ENCODE results near the gene MEGF11. TPM values are rescaled to one million over a fixed set of nuclear protein-coding genes. Genes with fewer than 3 reads are reported as not detected.

The MEGF11 gene
- total RNA-seq, 1 donor from 2014 or later: not detected

- Mint-ChIP-seq H3K4me1 (ENCODE audit: low read depth) (peaks cover 30% of the 10 kb centered on the region), H3K27me3 (ENCODE audit: insufficient read depth) (no peaks in the 10 kb centered on the region), H3K9me3 (no peaks in the 10 kb centered on the region), H3K27ac (no peak overlapping the region), H3K4me3 (no peak overlapping the region), H3K36me3 (ENCODE audit: low read depth) (no peaks in the 10 kb centered on the region)
- DNase-seq (ENCODE audit: low spot score): no peak
- intact Hi-C loops (cut with micrococcal nuclease): no loop called here
Observed at GRCh38 chr15:65937476-65937875, 316.1 kb downstream of the MEGF11 start.

- H3K4me3 Mint-ChIP-seq: no peak overlapping the region
- H3K9me3 Mint-ChIP-seq: no peaks in the 10 kb centered on the region
- H3K27me3 Mint-ChIP-seq (ENCODE audit: insufficient read depth): no peaks in the 10 kb centered on the region
- no peak overlapping the region for H3K27ac Mint-ChIP-seq
- no peak for DNase-seq (ENCODE audit: low spot score)
- H3K36me3 Mint-ChIP-seq (ENCODE audit: low read depth): no peaks in the 10 kb centered on the region
- H3K4me1 Mint-ChIP-seq (ENCODE audit: low read depth): peaks cover 26% of the 10 kb centered on the region
- intact Hi-C loops (cut with micrococcal nuclease): no loop called here
Observed at GRCh38 chr15:65937054-65937453, 316.5 kb downstream of the MEGF11 start.

- peaks cover 19% of the 10 kb centered on the region for H3K4me1 Mint-ChIP-seq (ENCODE audit: low read depth)
- DNase-seq (ENCODE audit: low spot score): no peak
- H3K27me3 Mint-ChIP-seq (ENCODE audit: insufficient read depth): no peaks in the 10 kb centered on the region
- intact Hi-C loops (cut with micrococcal nuclease): no loop called here
- H3K36me3 Mint-ChIP-seq (ENCODE audit: low read depth): no peaks in the 10 kb centered on the region
- H3K4me3 Mint-ChIP-seq: no peak overlapping the region
- no peaks in the 10 kb centered on the region for H3K9me3 Mint-ChIP-seq
- no peak overlapping the region for H3K27ac Mint-ChIP-seq
Observed at GRCh38 chr15:65936282-65936681, 317.3 kb downstream of the MEGF11 start.

- Mint-ChIP-seq H3K36me3 (ENCODE audit: low read depth) (no peaks in the 10 kb centered on the region), H3K4me1 (ENCODE audit: low read depth) (peaks cover 13% of the 10 kb centered on the region), H3K9me3 (no peaks in the 10 kb centered on the region), H3K27ac (no peak overlapping the region), H3K27me3 (ENCODE audit: insufficient read depth) (no peaks in the 10 kb centered on the region), H3K4me3 (no peak overlapping the region)
- no peak for DNase-seq (ENCODE audit: low spot score)
- intact Hi-C loops (cut with micrococcal nuclease): no loop called here
Observed at GRCh38 chr15:65935391-65935790, 318.2 kb downstream of the MEGF11 start.

GRCh38 chr15:65931221-65931620, 322.3 kb downstream of the MEGF11 start:
- intact Hi-C loops (cut with micrococcal nuclease): no loop called here
- DNase-seq (ENCODE audit: low spot score): no peak
- H3K4me1 Mint-ChIP-seq (ENCODE audit: low read depth): no peaks in the 10 kb centered on the region

GRCh38 chr15:65930134-65930533, 323.4 kb downstream of the MEGF11 start:
- no peaks in the 10 kb centered on the region for H3K9me3 Mint-ChIP-seq
- peaks cover 3% of the 10 kb centered on the region for H3K36me3 Mint-ChIP-seq (ENCODE audit: low read depth)
- H3K4me1 Mint-ChIP-seq (ENCODE audit: low read depth): no peaks in the 10 kb centered on the region
- no peak for DNase-seq (ENCODE audit: low spot score)
- H3K27me3 Mint-ChIP-seq (ENCODE audit: insufficient read depth): no peaks in the 10 kb centered on the region
- H3K4me3 Mint-ChIP-seq: no peak overlapping the region
- intact Hi-C loops (cut with micrococcal nuclease): no loop called here
- no peak overlapping the region for H3K27ac Mint-ChIP-seq

More at GRCh38 chr15:65931221-65931620, 322.3 kb downstream of the MEGF11 start:
- H3K4me3 Mint-ChIP-seq: no peak overlapping the region
- no peaks in the 10 kb centered on the region for H3K27me3 Mint-ChIP-seq (ENCODE audit: insufficient read depth)
- H3K9me3 Mint-ChIP-seq: no peaks in the 10 kb centered on the region
- H3K27ac Mint-ChIP-seq: no peak overlapping the region
- peaks cover 3% of the 10 kb centered on the region for H3K36me3 Mint-ChIP-seq (ENCODE audit: low read depth)

GRCh38 chr15:65929573-65929972, 324.0 kb downstream of the MEGF11 start:
- Mint-ChIP-seq H3K4me3 (no peak overlapping the region), H3K36me3 (ENCODE audit: low read depth) (peaks cover 3% of the 10 kb centered on the region), H3K9me3 (no peaks in the 10 kb centered on the region), H3K27me3 (ENCODE audit: insufficient read depth) (no peaks in the 10 kb centered on the region), H3K4me1 (ENCODE audit: low read depth) (no peaks in the 10 kb centered on the region), H3K27ac (no peak overlapping the region)
- DNase-seq (ENCODE audit: low spot score): no peak
- intact Hi-C loops (cut with micrococcal nuclease): loop anchor here (2.0 kb wide), 1 partner anchor 67 kb away; no protein-coding TSS in a partner anchor

GRCh38 chr15:65927545-65927944, 326.0 kb downstream of the MEGF11 start:
- Mint-ChIP-seq H3K4me3 (no peak overlapping the region), H3K27ac (no peak overlapping the region), H3K4me1 (ENCODE audit: low read depth) (peaks cover 4% of the 10 kb centered on the region), H3K9me3 (no peaks in the 10 kb centered on the region), H3K36me3 (ENCODE audit: low read depth) (peaks cover 6% of the 10 kb centered on the region), H3K27me3 (ENCODE audit: insufficient read depth) (no peaks in the 10 kb centered on the region)
- intact Hi-C loops (cut with micrococcal nuclease): no loop called here
- DNase-seq (ENCODE audit: low spot score): no peak

- peaks cover 6% of the 10 kb centered on the region for H3K36me3 Mint-ChIP-seq (ENCODE audit: low read depth)
- H3K4me3 Mint-ChIP-seq: no peak overlapping the region
- H3K4me1 Mint-ChIP-seq (ENCODE audit: low read depth): peaks cover 4% of the 10 kb centered on the region
- H3K9me3 Mint-ChIP-seq: no peaks in the 10 kb centered on the region
- intact Hi-C loops (cut with micrococcal nuclease): no loop called here
- no peaks in the 10 kb centered on the region for H3K27me3 Mint-ChIP-seq (ENCODE audit: insufficient read depth)
- no peak overlapping the region for H3K27ac Mint-ChIP-seq
- no peak for DNase-seq (ENCODE audit: low spot score)
Observed at GRCh38 chr15:65926899-65927298, 326.7 kb downstream of the MEGF11 start.

GRCh38 chr15:65926459-65926858, 327.1 kb downstream of the MEGF11 start:
- no peaks in the 10 kb centered on the region for H3K9me3 Mint-ChIP-seq
- no peak for DNase-seq (ENCODE audit: low spot score)
- H3K27me3 Mint-ChIP-seq (ENCODE audit: insufficient read depth): no peaks in the 10 kb centered on the region
- no peak overlapping the region for H3K4me3 Mint-ChIP-seq
- H3K4me1 Mint-ChIP-seq (ENCODE audit: low read depth): peaks cover 4% of the 10 kb centered on the region
- intact Hi-C loops (cut with micrococcal nuclease): no loop called here
- H3K27ac Mint-ChIP-seq: no peak overlapping the region
- H3K36me3 Mint-ChIP-seq (ENCODE audit: low read depth): peaks cover 6% of the 10 kb centered on the region

- intact Hi-C loops (cut with micrococcal nuclease): no loop called here
- no peak for DNase-seq (ENCODE audit: low spot score)
- Mint-ChIP-seq H3K4me1 (ENCODE audit: low read depth) (peaks cover 8% of the 10 kb centered on the region), H3K27ac (no peak overlapping the region), H3K4me3 (no peak overlapping the region), H3K36me3 (ENCODE audit: low read depth) (peaks cover 7% of the 10 kb centered on the region), H3K9me3 (no peaks in the 10 kb centered on the region), H3K27me3 (ENCODE audit: insufficient read depth) (no peaks in the 10 kb centered on the region)
Observed at GRCh38 chr15:65925338-65925737, 328.2 kb downstream of the MEGF11 start.

GRCh38 chr15:65924004-65924403, 329.5 kb downstream of the MEGF11 start:
- Mint-ChIP-seq H3K27me3 (ENCODE audit: insufficient read depth) (no peaks in the 10 kb centered on the region), H3K9me3 (no peaks in the 10 kb centered on the region), H3K36me3 (ENCODE audit: low read depth) (peaks cover 10% of the 10 kb centered on the region)

GRCh38 chr15:65923264-65923663, 330.3 kb downstream of the MEGF11 start:
- H3K27me3 Mint-ChIP-seq (ENCODE audit: insufficient read depth): no peaks in the 10 kb centered on the region
- H3K27ac Mint-ChIP-seq: no peak overlapping the region
- peaks cover 21% of the 10 kb centered on the region for H3K4me1 Mint-ChIP-seq (ENCODE audit: low read depth)

More at GRCh38 chr15:65924004-65924403, 329.5 kb downstream of the MEGF11 start:
- no peak overlapping the region for H3K27ac Mint-ChIP-seq
- peaks cover 14% of the 10 kb centered on the region for H3K4me1 Mint-ChIP-seq (ENCODE audit: low read depth)
- DNase-seq (ENCODE audit: low spot score): no peak
- H3K4me3 Mint-ChIP-seq: no peak overlapping the region
- intact Hi-C loops (cut with micrococcal nuclease): no loop called here

GRCh38 chr15:65922621-65923020, 330.9 kb downstream of the MEGF11 start:
- H3K4me3 Mint-ChIP-seq: no peak overlapping the region
- no peak overlapping the region for H3K27ac Mint-ChIP-seq
- peaks cover 27% of the 10 kb centered on the region for H3K4me1 Mint-ChIP-seq (ENCODE audit: low read depth)
- no peaks in the 10 kb centered on the region for H3K27me3 Mint-ChIP-seq (ENCODE audit: insufficient read depth)
- peaks cover 13% of the 10 kb centered on the region for H3K36me3 Mint-ChIP-seq (ENCODE audit: low read depth)
- no peaks in the 10 kb centered on the region for H3K9me3 Mint-ChIP-seq
- intact Hi-C loops (cut with micrococcal nuclease): no loop called here
- no peak for DNase-seq (ENCODE audit: low spot score)

More at GRCh38 chr15:65923264-65923663, 330.3 kb downstream of the MEGF11 start:
- Mint-ChIP-seq H3K36me3 (ENCODE audit: low read depth) (peaks cover 13% of the 10 kb centered on the region), H3K4me3 (no peak overlapping the region), H3K9me3 (no peaks in the 10 kb centered on the region)
- intact Hi-C loops (cut with micrococcal nuclease): no loop called here
- DNase-seq (ENCODE audit: low spot score): no peak

Data from activated T-helper 1 cell treated with anti-CD3 and anti-CD28 coated beads, Interleukin-12 subunit alpha, Interleukin-12 subunit beta, Interleukin-2, Interleukin-4 antibody, amounts not matched to agents 30 ng/mL and 10 ng/mL and 1 ng/mL, durations not matched to agents 14 hours and 24 hours and 36 hours (primary cell).